Astrocyte (in vitro differentiated cells and primary cell): ENCODE data around the gene XPO6. TPM values are rescaled to one million over a fixed set of nuclear protein-coding genes. Genes with fewer than 3 reads are reported as not detected.
A peak's percentile ranks its signal among the peaks of the same experiment; 100 is the strongest.

Experiments
- DNase-seq: peaks from one replicate; pipeline ENCODE4 v3.0.0-alpha.2; 2010; ENCODE audit warnings: low read depth
- FAIRE-seq: peaks from 2 replicates; lab custom pipeline; 2011; peaks lifted over from hg19 to GRCh38; lab: Jason Lieb, UNC
- H2AFZ ChIP-seq: 2 replicates; pipeline ENCODE4 v1.6.0; 2012; ENCODE audit warnings: low read depth, low read length, inconsistent platforms
- H3K27ac ChIP-seq: 2 replicates; pipeline ENCODE4 v1.5.1; 2011; ENCODE audit warnings: low read depth, low read length, inconsistent platforms
- H3K27me3 ChIP-seq: 2 replicates; pipeline ENCODE4 v1.6.0; 2011; ENCODE audit warnings: low read length, inconsistent platforms; ENCODE audit not compliant: insufficient read depth
- H3K36me3 ChIP-seq: 2 replicates; pipeline ENCODE4 v1.5.1; 2011; ENCODE audit warnings: low read length, inconsistent platforms; ENCODE audit not compliant: insufficient read depth
- H3K4me1 ChIP-seq: 2 replicates; pipeline ENCODE4 v1.5.1; 2011; ENCODE audit warnings: low read length, inconsistent platforms; ENCODE audit not compliant: insufficient read depth
- H3K4me2 ChIP-seq: 2 replicates; pipeline ENCODE4 v1.6.0; 2012; ENCODE audit warnings: low read length, inconsistent platforms
- H3K4me3 ChIP-seq: 2 replicates; pipeline ENCODE4 v1.5.1; 2011; ENCODE audit warnings: low read depth, mild to moderate bottlenecking, low read length, inconsistent platforms; ENCODE audit not compliant: insufficient read depth
- H3K79me2 ChIP-seq: 2 replicates; pipeline ENCODE4 v1.6.0; 2012; ENCODE audit warnings: mild to moderate bottlenecking, low read length, inconsistent platforms; ENCODE audit not compliant: insufficient read depth
- H3K9ac ChIP-seq: 2 replicates; pipeline ENCODE4 v1.6.0; 2012; ENCODE audit warnings: mild to moderate bottlenecking, low read length, inconsistent platforms
- H3K9me3 ChIP-seq: 2 replicates; pipeline ENCODE4 v1.5.1; 2012; ENCODE audit warnings: low read depth, mild to moderate bottlenecking, low read length, inconsistent platforms; ENCODE audit not compliant: insufficient read depth
- H4K20me1 ChIP-seq: 2 replicates; pipeline ENCODE4 v1.6.0; 2012; ENCODE audit warnings: low read length, inconsistent platforms; ENCODE audit not compliant: insufficient read depth
- H3K27ac Mint-ChIP-seq: one replicate; pipeline ENCODE4 v1.8.0; 2021; ENCODE audit warnings: mild to moderate bottlenecking, mixed read lengths; ENCODE audit not compliant: unreplicated experiment
- H3K27me3 Mint-ChIP-seq: one replicate; pipeline ENCODE4 v1.8.0; 2021; ENCODE audit warnings: low read depth, mixed read lengths; ENCODE audit not compliant: unreplicated experiment
- H3K36me3 Mint-ChIP-seq: one replicate; pipeline ENCODE4 v1.8.0; 2021; ENCODE audit warnings: low read depth, mixed read lengths; ENCODE audit not compliant: unreplicated experiment
- H3K4me1 Mint-ChIP-seq: one replicate; pipeline ENCODE4 v1.8.0; 2021; ENCODE audit warnings: low read depth, mixed read lengths; ENCODE audit not compliant: unreplicated experiment
- H3K4me3 Mint-ChIP-seq: one replicate; pipeline ENCODE4 v1.8.0; 2021; ENCODE audit warnings: mild to moderate bottlenecking, moderate library complexity, mixed read lengths; ENCODE audit not compliant: unreplicated experiment
- H3K9me3 Mint-ChIP-seq: one replicate; pipeline ENCODE4 v1.8.0; 2021; ENCODE audit warnings: mild to moderate bottlenecking, mixed read lengths; ENCODE audit not compliant: unreplicated experiment
- EZH2 ChIP-seq: IDR thresholded peaks from 2 replicates; pipeline ENCODE4 v1.6.1; 2012; ENCODE audit warnings: mild to moderate bottlenecking, low read length, inconsistent platforms; ENCODE audit not compliant: insufficient read depth
- total RNA-seq: library from RNA; stranded (reverse); gene quantifications from 2 replicates; pipeline ENCODE4 v1.2.1, GENCODE V29; 2021
- TF ChIP-seq, protein P1 (sequence below): IDR thresholded peaks from 2 replicates; pipeline ENCODE4 v1.5.1; 2011; ENCODE audit warnings: low read depth, mild to moderate bottlenecking, inconsistent platforms, low read length, moderate library complexity; ENCODE audit not compliant: insufficient read depth

The XPO6 gene
- total RNA-seq, 1 donor from 2014 or later = 135 TPM

- Histone ChIP-seq H3K4me1 (peaks cover 23% of the 10 kb centered on the region), H3K27me3 (no peaks in the 10 kb centered on the region), H2AFZ (no peak overlapping the region), H3K4me3 (no peak overlapping the region), H3K27ac (no peak overlapping the region), H4K20me1 (peaks cover 51% of the 10 kb centered on the region), H3K36me3 (peaks cover 22% of the 10 kb centered on the region), H3K9ac (no peak overlapping the region), H3K79me2 (peaks cover 51% of the 10 kb centered on the region), H3K4me2 (no peak overlapping the region), H3K9me3 (no peaks in the 10 kb centered on the region)
- DNase-seq (peak; percentile 57), FAIRE-seq (no peak)
- peaks cover 18% of the 10 kb centered on the region for H3K4me1 Mint-ChIP-seq
- no peaks in the 10 kb centered on the region for H3K27me3 Mint-ChIP-seq
- H3K36me3 Mint-ChIP-seq = peaks cover 19% of the 10 kb centered on the region
- no peaks in the 10 kb centered on the region for H3K9me3 Mint-ChIP-seq
- TF ChIP-seq, protein P1, sequence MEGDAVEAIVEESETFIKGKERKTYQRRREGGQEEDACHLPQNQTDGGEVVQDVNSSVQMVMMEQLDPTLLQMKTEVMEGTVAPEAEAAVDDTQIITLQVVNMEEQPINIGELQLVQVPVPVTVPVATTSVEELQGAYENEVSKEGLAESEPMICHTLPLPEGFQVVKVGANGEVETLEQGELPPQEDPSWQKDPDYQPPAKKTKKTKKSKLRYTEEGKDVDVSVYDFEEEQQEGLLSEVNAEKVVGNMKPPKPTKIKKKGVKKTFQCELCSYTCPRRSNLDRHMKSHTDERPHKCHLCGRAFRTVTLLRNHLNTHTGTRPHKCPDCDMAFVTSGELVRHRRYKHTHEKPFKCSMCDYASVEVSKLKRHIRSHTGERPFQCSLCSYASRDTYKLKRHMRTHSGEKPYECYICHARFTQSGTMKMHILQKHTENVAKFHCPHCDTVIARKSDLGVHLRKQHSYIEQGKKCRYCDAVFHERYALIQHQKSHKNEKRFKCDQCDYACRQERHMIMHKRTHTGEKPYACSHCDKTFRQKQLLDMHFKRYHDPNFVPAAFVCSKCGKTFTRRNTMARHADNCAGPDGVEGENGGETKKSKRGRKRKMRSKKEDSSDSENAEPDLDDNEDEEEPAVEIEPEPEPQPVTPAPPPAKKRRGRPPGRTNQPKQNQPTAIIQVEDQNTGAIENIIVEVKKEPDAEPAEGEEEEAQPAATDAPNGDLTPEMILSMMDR = no peak
- TF ChIP-seq EZH2 = no peak
- H3K27ac Mint-ChIP-seq = no peak overlapping the region
- no peak overlapping the region for H3K4me3 Mint-ChIP-seq
Measured at GRCh38 chr16:28166394-28167208, 45.2 kb downstream of the XPO6 start.

DNA sequence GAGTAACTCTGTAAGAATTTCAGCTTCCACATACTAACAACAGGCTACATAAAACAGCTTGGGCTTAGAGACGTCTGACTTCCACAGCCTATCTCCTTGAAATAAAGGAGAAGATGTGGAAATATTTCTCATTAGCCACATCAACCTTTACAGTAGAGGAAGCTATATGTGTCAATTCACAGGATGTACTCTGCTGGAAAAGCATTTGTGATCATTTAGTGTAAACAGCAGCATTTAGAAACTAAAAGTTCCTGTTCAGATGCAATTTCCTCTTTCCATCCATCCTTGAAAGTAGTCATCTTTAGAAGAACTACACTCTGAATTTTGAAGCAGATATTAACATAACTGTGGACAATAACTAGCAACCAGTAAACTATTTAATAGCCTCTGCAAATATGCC, 46.2 kb downstream of the XPO6 start:
- Histone ChIP-seq H3K9me3 (no peaks in the 10 kb centered on the region), H3K4me3 (no peak overlapping the region), H3K27me3 (no peaks in the 10 kb centered on the region), H3K4me2 (no peak overlapping the region), H4K20me1 (peaks cover 55% of the 10 kb centered on the region), H3K27ac (no peak overlapping the region), H3K36me3 (peaks cover 22% of the 10 kb centered on the region), H3K4me1 (peaks cover 23% of the 10 kb centered on the region), H2AFZ (no peak overlapping the region), H3K79me2 (peaks cover 56% of the 10 kb centered on the region), H3K9ac (no peak overlapping the region)
- Mint-ChIP-seq H3K27me3 (no peaks in the 10 kb centered on the region), H3K9me3 (no peaks in the 10 kb centered on the region), H3K4me3 (no peak overlapping the region), H3K36me3 (peaks cover 19% of the 10 kb centered on the region), H3K27ac (no peak overlapping the region), H3K4me1 (peaks cover 15% of the 10 kb centered on the region)
- DNase-seq (no peak), FAIRE-seq (no peak)
- TF ChIP-seq EZH2 = no peak
- TF ChIP-seq, protein P1 = no peak

GRCh38 chr16:28164140-28164539, 47.6 kb downstream of the XPO6 start:
- Histone ChIP-seq H3K4me2 (peak overlapping the region; percentile 6), H3K36me3 (peaks cover 13% of the 10 kb centered on the region), H3K9ac (no peak overlapping the region), H2AFZ (no peak overlapping the region), H3K27me3 (no peaks in the 10 kb centered on the region), H3K9me3 (no peaks in the 10 kb centered on the region), H3K4me3 (no peak overlapping the region), H3K79me2 (peaks cover 60% of the 10 kb centered on the region), H3K27ac (peak overlapping the region; percentile 27), H4K20me1 (peaks cover 54% of the 10 kb centered on the region), H3K4me1 (peaks cover 23% of the 10 kb centered on the region)
- Mint-ChIP-seq H3K36me3 (peaks cover 19% of the 10 kb centered on the region), H3K4me3 (no peak overlapping the region), H3K27ac (no peak overlapping the region), H3K27me3 (no peaks in the 10 kb centered on the region), H3K9me3 (no peaks in the 10 kb centered on the region), H3K4me1 (peaks cover 19% of the 10 kb centered on the region)
- DNase-seq (peak; percentile 81), FAIRE-seq (peak; percentile 52)
- TF ChIP-seq, protein P1 = no peak
- TF ChIP-seq EZH2 = no peak
